AG10803 (cell line): Measurements from ENCODE around the gene CRYZ.

Source experiments
- DNase-seq: peaks from one replicate; pipeline ENCODE4 v3.0.0; 2010; ENCODE audit warnings: low read depth
- H3K4me3 ChIP-seq: 2 replicates; pipeline ENCODE4 v1.5.1; 2011; ENCODE audit warnings: mild to moderate bottlenecking, low read length, control low read depth
- TF ChIP-seq, protein P1 (sequence below): conservative IDR thresholded peaks from 2 replicates; pipeline ENCODE4 v1.5.1; 2011; ENCODE audit warnings: mild to moderate bottlenecking, low read length, control low read depth, inconsistent platforms

CRYZ gene, protein sequence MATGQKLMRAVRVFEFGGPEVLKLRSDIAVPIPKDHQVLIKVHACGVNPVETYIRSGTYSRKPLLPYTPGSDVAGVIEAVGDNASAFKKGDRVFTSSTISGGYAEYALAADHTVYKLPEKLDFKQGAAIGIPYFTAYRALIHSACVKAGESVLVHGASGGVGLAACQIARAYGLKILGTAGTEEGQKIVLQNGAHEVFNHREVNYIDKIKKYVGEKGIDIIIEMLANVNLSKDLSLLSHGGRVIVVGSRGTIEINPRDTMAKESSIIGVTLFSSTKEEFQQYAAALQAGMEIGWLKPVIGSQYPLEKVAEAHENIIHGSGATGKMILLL

GRCh38 chr1:74732960-74733603 lies at the start of gene CRYZ, which contains the start of gene TYW3:
TSS of gene CRYZ (minus strand) at chr1:74733050. CDS start at chr1:74724821, 8,229 bp downstream.
TSS of gene TYW3 (plus strand) at chr1:74733152. CDS start at chr1:74733245, 93 bp downstream.
- TF ChIP-seq, protein P1, sequence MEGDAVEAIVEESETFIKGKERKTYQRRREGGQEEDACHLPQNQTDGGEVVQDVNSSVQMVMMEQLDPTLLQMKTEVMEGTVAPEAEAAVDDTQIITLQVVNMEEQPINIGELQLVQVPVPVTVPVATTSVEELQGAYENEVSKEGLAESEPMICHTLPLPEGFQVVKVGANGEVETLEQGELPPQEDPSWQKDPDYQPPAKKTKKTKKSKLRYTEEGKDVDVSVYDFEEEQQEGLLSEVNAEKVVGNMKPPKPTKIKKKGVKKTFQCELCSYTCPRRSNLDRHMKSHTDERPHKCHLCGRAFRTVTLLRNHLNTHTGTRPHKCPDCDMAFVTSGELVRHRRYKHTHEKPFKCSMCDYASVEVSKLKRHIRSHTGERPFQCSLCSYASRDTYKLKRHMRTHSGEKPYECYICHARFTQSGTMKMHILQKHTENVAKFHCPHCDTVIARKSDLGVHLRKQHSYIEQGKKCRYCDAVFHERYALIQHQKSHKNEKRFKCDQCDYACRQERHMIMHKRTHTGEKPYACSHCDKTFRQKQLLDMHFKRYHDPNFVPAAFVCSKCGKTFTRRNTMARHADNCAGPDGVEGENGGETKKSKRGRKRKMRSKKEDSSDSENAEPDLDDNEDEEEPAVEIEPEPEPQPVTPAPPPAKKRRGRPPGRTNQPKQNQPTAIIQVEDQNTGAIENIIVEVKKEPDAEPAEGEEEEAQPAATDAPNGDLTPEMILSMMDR, result peak; percentile 10; the same call in 1 of the 2 replicates
- H3K4me3 ChIP-seq, result peak within 1 kb of the TSS; percentile 96

DNA sequence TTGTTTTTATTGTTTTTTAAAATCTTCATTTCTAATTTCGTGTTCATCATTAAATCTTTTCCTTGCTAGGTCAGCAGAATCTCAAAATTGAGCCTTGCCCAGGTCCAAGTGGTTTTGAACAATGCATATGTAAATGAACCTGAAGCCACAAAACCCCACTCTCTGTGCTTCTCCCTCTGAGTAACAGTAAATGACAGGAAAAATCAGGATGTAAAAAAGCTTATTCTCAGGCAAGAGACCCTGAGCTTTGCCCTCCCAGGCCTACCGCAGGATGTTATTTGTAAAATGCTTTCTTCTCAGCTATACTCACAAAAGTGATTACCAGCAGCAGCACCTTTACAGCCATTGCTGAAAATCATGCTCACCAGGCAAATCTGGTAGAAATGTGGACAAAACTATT lies 47.7 kb upstream of the CRYZ start:
- DNase-seq, result no peak
- H3K4me3 ChIP-seq, result no peak overlapping the region
- TF ChIP-seq, protein P1, result no peak

More at GRCh38 chr1:74732960-74733603, at the start of gene CRYZ, which contains the start of gene TYW3:
- peak; percentile 93 for DNase-seq

DNA sequence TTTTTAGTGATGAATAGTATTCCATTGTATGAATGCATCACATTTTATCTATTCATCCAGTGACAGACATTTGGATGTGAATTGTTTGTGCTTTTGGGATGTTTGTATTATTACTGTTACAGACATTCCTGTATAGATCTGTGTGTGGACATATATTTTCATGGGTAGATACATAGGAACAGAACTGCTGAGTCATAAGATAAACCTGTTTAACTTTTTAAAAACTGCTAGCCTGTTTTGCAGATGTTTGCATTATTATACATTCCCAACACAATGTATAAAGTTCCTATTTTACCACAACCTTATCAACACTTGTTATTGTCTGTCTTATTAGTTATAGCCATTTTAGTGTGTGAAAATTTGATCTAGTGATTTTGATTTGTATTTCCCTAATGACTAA lies 46.9 kb upstream of the CRYZ start:
- no peak overlapping the region for H3K4me3 ChIP-seq
- no peak for DNase-seq
- TF ChIP-seq, protein P1, result no peak

- H3K4me3 ChIP-seq, result no peak overlapping the region
- DNase-seq, result no peak
- TF ChIP-seq, protein P1, result no peak
Observed at GRCh38 chr1:74777525-74777924, 44.7 kb upstream of the CRYZ start.

DNA sequence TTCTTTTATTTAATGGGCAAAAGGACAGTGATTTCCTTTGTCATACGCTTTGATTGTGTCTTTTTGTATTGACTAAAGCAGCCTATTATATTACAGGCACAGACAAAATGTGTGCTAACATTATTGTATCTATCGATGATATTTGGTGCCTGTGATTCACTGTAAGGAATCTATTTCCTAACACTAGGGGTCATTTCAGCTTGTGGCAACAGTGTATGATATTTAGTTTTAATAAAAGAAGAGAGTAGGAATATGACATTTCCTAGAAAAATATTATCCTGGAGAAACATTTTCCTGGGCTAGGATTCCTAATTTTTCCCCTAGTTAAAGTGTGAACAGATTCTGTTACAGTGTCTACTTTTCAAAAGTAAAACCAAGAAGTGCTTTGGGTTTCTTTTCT lies 42.9 kb upstream of the CRYZ start:
- TF ChIP-seq, protein P1, result peak; percentile 9; the same call in 1 of the 2 replicates
- no peak for DNase-seq
- no peak overlapping the region for H3K4me3 ChIP-seq

DNA sequence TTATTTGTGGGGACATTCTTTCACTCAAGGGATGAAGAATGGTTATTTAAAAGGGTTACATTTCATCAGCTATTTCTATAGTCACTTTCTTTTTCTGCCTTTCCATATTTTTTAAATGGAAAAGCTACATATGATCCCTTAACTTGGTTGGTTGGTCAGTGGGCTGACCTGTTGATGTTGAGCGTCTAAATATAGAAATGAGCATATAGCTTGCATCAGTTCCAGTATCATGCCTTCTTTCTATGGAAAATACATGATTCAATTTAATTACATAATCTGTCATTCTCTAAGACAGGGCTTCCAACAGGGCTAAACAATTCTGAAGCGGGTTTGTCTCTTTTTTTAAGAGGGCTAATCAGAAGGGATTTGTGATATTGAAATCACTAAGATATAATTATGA lies 40.7 kb upstream of the CRYZ start:
- no peak overlapping the region for H3K4me3 ChIP-seq
- DNase-seq, result no peak
- TF ChIP-seq, protein P1, result no peak
